EH (cell line): ENCODE results near the gene XYLT1.

Source experiments
- DNase-seq: peaks from one replicate; pipeline ENCODE4 v3.0.0-alpha.2; 2015; ENCODE audit warnings: low read depth

XYLT1 gene

GRCh38 chr16:17228048-17228707 is 242.6 kb downstream of the XYLT1 start:
- DNase-seq: no peak

GRCh38 chr16:17227278-17227677 is 243.5 kb downstream of the XYLT1 start:
- DNase-seq: no peak

- DNase-seq: peak; percentile 53
Observed at GRCh38 chr16:17225541-17225940, 245.2 kb downstream of the XYLT1 start.

GRCh38 chr16:17224879-17225281 is 245.9 kb downstream of the XYLT1 start:
- DNase-seq: peak; percentile 91

GRCh38 chr16:17224350-17224749 is 246.4 kb downstream of the XYLT1 start:
- DNase-seq: no peak

GRCh38 chr16:17223576-17223975 is 247.2 kb downstream of the XYLT1 start:
- no peak for DNase-seq

GRCh38 chr16:17222871-17223401 is 247.8 kb downstream of the XYLT1 start:
- no peak for DNase-seq

- DNase-seq: no peak
Observed at GRCh38 chr16:17219991-17220390, 250.8 kb downstream of the XYLT1 start.

GRCh38 chr16:17215936-17216335 is 254.8 kb downstream of the XYLT1 start:
- no peak for DNase-seq

- DNase-seq: no peak
Observed at GRCh38 chr16:17215306-17215705, 255.5 kb downstream of the XYLT1 start.

- DNase-seq: no peak
Observed at GRCh38 chr16:17213974-17214373, 256.8 kb downstream of the XYLT1 start.

GRCh38 chr16:17213025-17213424 is 257.7 kb downstream of the XYLT1 start:
- no peak for DNase-seq

GRCh38 chr16:17212606-17213005 is 258.2 kb downstream of the XYLT1 start:
- DNase-seq: no peak

- DNase-seq: no peak
Observed at GRCh38 chr16:17211797-17212196, 259.0 kb downstream of the XYLT1 start.

- peak; percentile 13 for DNase-seq
Observed at GRCh38 chr16:17206712-17207111, 264.0 kb downstream of the XYLT1 start.

- peak; percentile 81 for DNase-seq
Observed at GRCh38 chr16:17205279-17206211, 265.2 kb downstream of the XYLT1 start.

- DNase-seq: no peak
Observed at GRCh38 chr16:17204644-17205043, 266.1 kb downstream of the XYLT1 start.

GRCh38 chr16:17204206-17204605 is 266.6 kb downstream of the XYLT1 start:
- no peak for DNase-seq

GRCh38 chr16:17203424-17203823 is 267.3 kb downstream of the XYLT1 start:
- no peak for DNase-seq

- DNase-seq: no peak
Observed at GRCh38 chr16:17199135-17199534, 271.6 kb downstream of the XYLT1 start.

GRCh38 chr16:17196526-17196925 is 274.2 kb downstream of the XYLT1 start:
- no peak for DNase-seq

- peak; percentile 47 for DNase-seq
Observed at GRCh38 chr16:17194190-17194780, 276.5 kb downstream of the XYLT1 start.
